ENCODE results near the gene CD9.

DNA sequence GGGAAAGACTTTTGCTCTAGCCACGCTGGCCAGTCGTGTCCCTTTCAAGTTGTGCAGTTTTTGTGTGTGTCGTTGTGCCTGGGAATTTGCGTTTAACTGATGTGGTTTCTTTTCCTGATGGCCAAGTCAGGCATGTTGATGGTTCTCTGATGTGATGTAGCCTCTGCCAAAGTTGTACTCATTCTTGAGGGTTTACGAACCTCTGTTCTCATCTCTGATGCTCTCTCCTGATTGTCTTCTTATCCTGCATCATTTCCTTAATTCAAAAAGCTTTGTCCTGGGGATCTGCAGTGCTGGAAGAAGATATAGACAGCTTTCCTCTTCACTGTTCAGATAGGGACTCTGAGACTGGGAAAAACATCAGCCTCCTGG is 25.4 kb downstream of the CD9 start:
- TF ChIP-seq ZFP30 (CRISPR knock-in tag; IDR thresholded peaks at IDR 0.05) = no peak
- TF ChIP-seq, protein P1, sequence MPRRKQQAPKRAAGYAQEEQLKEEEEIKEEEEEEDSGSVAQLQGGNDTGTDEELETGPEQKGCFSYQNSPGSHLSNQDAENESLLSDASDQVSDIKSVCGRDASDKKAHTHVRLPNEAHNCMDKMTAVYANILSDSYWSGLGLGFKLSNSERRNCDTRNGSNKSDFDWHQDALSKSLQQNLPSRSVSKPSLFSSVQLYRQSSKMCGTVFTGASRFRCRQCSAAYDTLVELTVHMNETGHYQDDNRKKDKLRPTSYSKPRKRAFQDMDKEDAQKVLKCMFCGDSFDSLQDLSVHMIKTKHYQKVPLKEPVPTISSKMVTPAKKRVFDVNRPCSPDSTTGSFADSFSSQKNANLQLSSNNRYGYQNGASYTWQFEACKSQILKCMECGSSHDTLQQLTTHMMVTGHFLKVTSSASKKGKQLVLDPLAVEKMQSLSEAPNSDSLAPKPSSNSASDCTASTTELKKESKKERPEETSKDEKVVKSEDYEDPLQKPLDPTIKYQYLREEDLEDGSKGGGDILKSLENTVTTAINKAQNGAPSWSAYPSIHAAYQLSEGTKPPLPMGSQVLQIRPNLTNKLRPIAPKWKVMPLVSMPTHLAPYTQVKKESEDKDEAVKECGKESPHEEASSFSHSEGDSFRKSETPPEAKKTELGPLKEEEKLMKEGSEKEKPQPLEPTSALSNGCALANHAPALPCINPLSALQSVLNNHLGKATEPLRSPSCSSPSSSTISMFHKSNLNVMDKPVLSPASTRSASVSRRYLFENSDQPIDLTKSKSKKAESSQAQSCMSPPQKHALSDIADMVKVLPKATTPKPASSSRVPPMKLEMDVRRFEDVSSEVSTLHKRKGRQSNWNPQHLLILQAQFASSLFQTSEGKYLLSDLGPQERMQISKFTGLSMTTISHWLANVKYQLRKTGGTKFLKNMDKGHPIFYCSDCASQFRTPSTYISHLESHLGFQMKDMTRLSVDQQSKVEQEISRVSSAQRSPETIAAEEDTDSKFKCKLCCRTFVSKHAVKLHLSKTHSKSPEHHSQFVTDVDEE (CRISPR knock-in tag; IDR thresholded peaks at IDR 0.05) = no peak
- TF ChIP-seq OSR1 (CRISPR knock-in tag; IDR thresholded peaks at IDR 0.05) = no peak
- no peak for TF ChIP-seq ZFP3 (CRISPR knock-in tag; IDR thresholded peaks at IDR 0.05)
- no peak for TF ChIP-seq RARB (CRISPR knock-in tag; IDR thresholded peaks at IDR 0.05)
- TF ChIP-seq ARNTL (CRISPR knock-in tag; IDR thresholded peaks at IDR 0.05; ENCODE audit: borderline replicate concordance, low read depth) = no peak
- no peak for TF ChIP-seq ZNF565 (CRISPR knock-in tag; conservative IDR thresholded peaks at IDR 0.05; ENCODE audit: low read depth)
- TF ChIP-seq, protein P2, sequence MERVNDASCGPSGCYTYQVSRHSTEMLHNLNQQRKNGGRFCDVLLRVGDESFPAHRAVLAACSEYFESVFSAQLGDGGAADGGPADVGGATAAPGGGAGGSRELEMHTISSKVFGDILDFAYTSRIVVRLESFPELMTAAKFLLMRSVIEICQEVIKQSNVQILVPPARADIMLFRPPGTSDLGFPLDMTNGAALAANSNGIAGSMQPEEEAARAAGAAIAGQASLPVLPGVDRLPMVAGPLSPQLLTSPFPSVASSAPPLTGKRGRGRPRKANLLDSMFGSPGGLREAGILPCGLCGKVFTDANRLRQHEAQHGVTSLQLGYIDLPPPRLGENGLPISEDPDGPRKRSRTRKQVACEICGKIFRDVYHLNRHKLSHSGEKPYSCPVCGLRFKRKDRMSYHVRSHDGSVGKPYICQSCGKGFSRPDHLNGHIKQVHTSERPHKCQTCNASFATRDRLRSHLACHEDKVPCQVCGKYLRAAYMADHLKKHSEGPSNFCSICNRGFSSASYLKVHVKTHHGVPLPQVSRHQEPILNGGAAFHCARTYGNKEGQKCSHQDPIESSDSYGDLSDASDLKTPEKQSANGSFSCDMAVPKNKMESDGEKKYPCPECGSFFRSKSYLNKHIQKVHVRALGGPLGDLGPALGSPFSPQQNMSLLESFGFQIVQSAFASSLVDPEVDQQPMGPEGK (CRISPR knock-in tag; IDR thresholded peaks at IDR 0.05; ENCODE audit: borderline replicate concordance) = no peak
- TF ChIP-seq, protein P3, sequence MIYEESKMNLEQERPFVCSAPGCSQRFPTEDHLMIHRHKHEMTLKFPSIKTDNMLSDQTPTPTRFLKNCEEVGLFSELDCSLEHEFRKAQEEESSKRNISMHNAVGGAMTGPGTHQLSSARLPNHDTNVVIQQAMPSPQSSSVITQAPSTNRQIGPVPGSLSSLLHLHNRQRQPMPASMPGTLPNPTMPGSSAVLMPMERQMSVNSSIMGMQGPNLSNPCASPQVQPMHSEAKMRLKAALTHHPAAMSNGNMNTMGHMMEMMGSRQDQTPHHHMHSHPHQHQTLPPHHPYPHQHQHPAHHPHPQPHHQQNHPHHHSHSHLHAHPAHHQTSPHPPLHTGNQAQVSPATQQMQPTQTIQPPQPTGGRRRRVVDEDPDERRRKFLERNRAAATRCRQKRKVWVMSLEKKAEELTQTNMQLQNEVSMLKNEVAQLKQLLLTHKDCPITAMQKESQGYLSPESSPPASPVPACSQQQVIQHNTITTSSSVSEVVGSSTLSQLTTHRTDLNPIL (CRISPR knock-in tag; IDR thresholded peaks at IDR 0.05; ENCODE audit: low read depth) = no peak

Data from SK-N-SH treated with all-trans-retinoic acid at 6 μM for 48 hours (cell line).